ENCODE results near the gene ABHD16B. TPM values are rescaled to one million over a fixed set of nuclear protein-coding genes. Genes with fewer than 3 reads are reported as not detected.
A peak's percentile ranks its signal among the peaks of the same experiment; 100 is the strongest.

ABHD16B gene
- total and polyA plus RNA-seq, 2 of the 13 experiments (the other 11 are each of a cell fraction or from before 2014, with no cell fraction given): not detected

GRCh38 chr20:63894358-63895201 lies 33.3 kb downstream of the ABHD16B start, which contains the start of gene DNAJC5 (continued):
- TF ChIP-seq RARG (CRISPR knock-in tag; IDR thresholded peaks at IDR 0.05; ENCODE audit: low read depth) (no peak), GMEB1 (CRISPR knock-in tag; IDR thresholded peaks at IDR 0.05; ENCODE audit: borderline replicate concordance) (peak; percentile 96), SRF (IDR thresholded peaks at IDR 0.05; ENCODE audit: low read depth, low read length) (no peak; the same call in 1 of the 2 replicates), REL (CRISPR knock-in tag; conservative IDR thresholded peaks at IDR 0.05) (no peak), ZNF460 (CRISPR knock-in tag; IDR thresholded peaks at IDR 0.05; ENCODE audit: borderline replicate concordance) (peak; percentile 86; the same call in 1 of the 2 replicates), ZNF737 (CRISPR knock-in tag; IDR thresholded peaks at IDR 0.05; ENCODE audit: borderline replicate concordance) (0 out of 2 replicates have a peak, but pooled peaks have one; percentile 77), ZFP82 (CRISPR knock-in tag; IDR thresholded peaks at IDR 0.05; ENCODE audit: borderline replicate concordance) (peak; percentile 83; the same call in 1 of the 2 replicates), ZNF335 (CRISPR knock-in tag; IDR thresholded peaks at IDR 0.05) (peak; percentile 33; the same call in 1 of the 2 replicates), SIX4 (CRISPR knock-in tag; IDR thresholded peaks at IDR 0.05) (no peak), RBM22 (optimal IDR thresholded peaks at IDR 0.05; ENCODE audit: low read length) (no peak), WIZ (CRISPR knock-in tag; IDR thresholded peaks at IDR 0.05) (no peak), SP5 (CRISPR knock-in tag; IDR thresholded peaks at IDR 0.05; ENCODE audit: borderline replicate concordance, low read depth) (peak; percentile 84; the same call in 1 of the 2 replicates), NCOA1 (CRISPR knock-in tag; IDR thresholded peaks at IDR 0.05) (no peak), ZSCAN30 (CRISPR knock-in tag; IDR thresholded peaks at IDR 0.05) (no peak), U2AF1 (optimal IDR thresholded peaks at IDR 0.05; ENCODE audit: low read depth, low read length) (no peak), ZFP36 (IDR thresholded peaks at IDR 0.05; ENCODE audit: borderline replicate concordance, low read depth, low read length, partially characterized antibody) (no peak)
- TF ChIP-seq, protein P1, sequence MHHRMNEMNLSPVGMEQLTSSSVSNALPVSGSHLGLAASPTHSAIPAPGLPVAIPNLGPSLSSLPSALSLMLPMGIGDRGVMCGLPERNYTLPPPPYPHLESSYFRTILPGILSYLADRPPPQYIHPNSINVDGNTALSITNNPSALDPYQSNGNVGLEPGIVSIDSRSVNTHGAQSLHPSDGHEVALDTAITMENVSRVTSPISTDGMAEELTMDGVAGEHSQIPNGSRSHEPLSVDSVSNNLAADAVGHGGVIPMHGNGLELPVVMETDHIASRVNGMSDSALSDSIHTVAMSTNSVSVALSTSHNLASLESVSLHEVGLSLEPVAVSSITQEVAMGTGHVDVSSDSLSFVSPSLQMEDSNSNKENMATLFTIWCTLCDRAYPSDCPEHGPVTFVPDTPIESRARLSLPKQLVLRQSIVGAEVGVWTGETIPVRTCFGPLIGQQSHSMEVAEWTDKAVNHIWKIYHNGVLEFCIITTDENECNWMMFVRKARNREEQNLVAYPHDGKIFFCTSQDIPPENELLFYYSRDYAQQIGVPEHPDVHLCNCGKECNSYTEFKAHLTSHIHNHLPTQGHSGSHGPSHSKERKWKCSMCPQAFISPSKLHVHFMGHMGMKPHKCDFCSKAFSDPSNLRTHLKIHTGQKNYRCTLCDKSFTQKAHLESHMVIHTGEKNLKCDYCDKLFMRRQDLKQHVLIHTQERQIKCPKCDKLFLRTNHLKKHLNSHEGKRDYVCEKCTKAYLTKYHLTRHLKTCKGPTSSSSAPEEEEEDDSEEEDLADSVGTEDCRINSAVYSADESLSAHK (CRISPR knock-in tag; IDR thresholded peaks at IDR 0.05; ENCODE audit: borderline replicate concordance): peak; percentile 86; the same call in 1 of the 2 replicates
- TF ChIP-seq, protein P2, sequence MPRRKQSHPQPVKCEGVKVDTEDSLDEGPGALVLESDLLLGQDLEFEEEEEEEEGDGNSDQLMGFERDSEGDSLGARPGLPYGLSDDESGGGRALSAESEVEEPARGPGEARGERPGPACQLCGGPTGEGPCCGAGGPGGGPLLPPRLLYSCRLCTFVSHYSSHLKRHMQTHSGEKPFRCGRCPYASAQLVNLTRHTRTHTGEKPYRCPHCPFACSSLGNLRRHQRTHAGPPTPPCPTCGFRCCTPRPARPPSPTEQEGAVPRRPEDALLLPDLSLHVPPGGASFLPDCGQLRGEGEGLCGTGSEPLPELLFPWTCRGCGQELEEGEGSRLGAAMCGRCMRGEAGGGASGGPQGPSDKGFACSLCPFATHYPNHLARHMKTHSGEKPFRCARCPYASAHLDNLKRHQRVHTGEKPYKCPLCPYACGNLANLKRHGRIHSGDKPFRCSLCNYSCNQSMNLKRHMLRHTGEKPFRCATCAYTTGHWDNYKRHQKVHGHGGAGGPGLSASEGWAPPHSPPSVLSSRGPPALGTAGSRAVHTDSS (CRISPR knock-in tag; conservative IDR thresholded peaks at IDR 0.05): no peak
- TF ChIP-seq, protein P3, sequence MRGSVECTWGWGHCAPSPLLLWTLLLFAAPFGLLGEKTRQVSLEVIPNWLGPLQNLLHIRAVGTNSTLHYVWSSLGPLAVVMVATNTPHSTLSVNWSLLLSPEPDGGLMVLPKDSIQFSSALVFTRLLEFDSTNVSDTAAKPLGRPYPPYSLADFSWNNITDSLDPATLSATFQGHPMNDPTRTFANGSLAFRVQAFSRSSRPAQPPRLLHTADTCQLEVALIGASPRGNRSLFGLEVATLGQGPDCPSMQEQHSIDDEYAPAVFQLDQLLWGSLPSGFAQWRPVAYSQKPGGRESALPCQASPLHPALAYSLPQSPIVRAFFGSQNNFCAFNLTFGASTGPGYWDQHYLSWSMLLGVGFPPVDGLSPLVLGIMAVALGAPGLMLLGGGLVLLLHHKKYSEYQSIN (CRISPR knock-in tag; IDR thresholded peaks at IDR 0.05; ENCODE audit: borderline replicate concordance): no peak
- TF ChIP-seq, protein P4, sequence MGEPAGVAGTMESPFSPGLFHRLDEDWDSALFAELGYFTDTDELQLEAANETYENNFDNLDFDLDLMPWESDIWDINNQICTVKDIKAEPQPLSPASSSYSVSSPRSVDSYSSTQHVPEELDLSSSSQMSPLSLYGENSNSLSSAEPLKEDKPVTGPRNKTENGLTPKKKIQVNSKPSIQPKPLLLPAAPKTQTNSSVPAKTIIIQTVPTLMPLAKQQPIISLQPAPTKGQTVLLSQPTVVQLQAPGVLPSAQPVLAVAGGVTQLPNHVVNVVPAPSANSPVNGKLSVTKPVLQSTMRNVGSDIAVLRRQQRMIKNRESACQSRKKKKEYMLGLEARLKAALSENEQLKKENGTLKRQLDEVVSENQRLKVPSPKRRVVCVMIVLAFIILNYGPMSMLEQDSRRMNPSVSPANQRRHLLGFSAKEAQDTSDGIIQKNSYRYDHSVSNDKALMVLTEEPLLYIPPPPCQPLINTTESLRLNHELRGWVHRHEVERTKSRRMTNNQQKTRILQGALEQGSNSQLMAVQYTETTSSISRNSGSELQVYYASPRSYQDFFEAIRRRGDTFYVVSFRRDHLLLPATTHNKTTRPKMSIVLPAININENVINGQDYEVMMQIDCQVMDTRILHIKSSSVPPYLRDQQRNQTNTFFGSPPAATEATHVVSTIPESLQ (CRISPR knock-in tag; conservative IDR thresholded peaks at IDR 0.05): no peak

Data from HepG2 (cell line).